ENCODE results near the gene NT5C3A. TPM values are rescaled to one million over a fixed set of nuclear protein-coding genes. Genes with fewer than 3 reads are reported as not detected.
A peak's percentile ranks its signal among the peaks of the same experiment; 100 is the strongest.
"Not testable (repeated sequence)": the region's sequence is repeated elsewhere in the genome, so short reads cannot be mapped to it uniquely, and the experiment has no call there.

The NT5C3A gene
- total RNA-seq, 1 donor from 2014 or later = 30.9 TPM

GRCh38 chr7:32979246-32979645 lies 83.3 kb downstream of the NT5C3A start:
- not testable (repeated sequence) for H3K4me3 Mint-ChIP-seq; H3K27me3 Mint-ChIP-seq; DNase-seq (ENCODE audit: extremely low spot score, unreplicated experiment); H3K9me3 Mint-ChIP-seq; H3K4me1 Mint-ChIP-seq (ENCODE audit: unreplicated experiment)
- H3K36me3 Mint-ChIP-seq = peaks cover 12% of the 10 kb centered on the region
- H3K27ac Mint-ChIP-seq = peak overlapping the region; percentile 65

GRCh38 chr7:32977159-32977558 lies 85.4 kb downstream of the NT5C3A start:
- not testable (repeated sequence) for H3K9me3 Mint-ChIP-seq; H3K27ac Mint-ChIP-seq; H3K27me3 Mint-ChIP-seq; DNase-seq (ENCODE audit: extremely low spot score, unreplicated experiment); H3K4me3 Mint-ChIP-seq; H3K4me1 Mint-ChIP-seq (ENCODE audit: unreplicated experiment)
- peaks cover 12% of the 10 kb centered on the region for H3K36me3 Mint-ChIP-seq

- not testable (repeated sequence) for H3K9me3 Mint-ChIP-seq; H3K36me3 Mint-ChIP-seq; H3K27me3 Mint-ChIP-seq; DNase-seq (ENCODE audit: extremely low spot score, unreplicated experiment)
- H3K4me1 Mint-ChIP-seq (ENCODE audit: unreplicated experiment) = peaks cover 16% of the 10 kb centered on the region
- H3K27ac Mint-ChIP-seq = peak overlapping the region; percentile 62
- H3K4me3 Mint-ChIP-seq = peak overlapping the region; percentile 20
Measured at GRCh38 chr7:32971967-32972366, 90.6 kb downstream of the NT5C3A start.

GRCh38 chr7:32967268-32967582 lies 95.4 kb downstream of the NT5C3A start:
- not testable (repeated sequence) for H3K27ac Mint-ChIP-seq; DNase-seq (ENCODE audit: extremely low spot score, unreplicated experiment); H3K9me3 Mint-ChIP-seq; H3K4me3 Mint-ChIP-seq; H3K27me3 Mint-ChIP-seq; H3K36me3 Mint-ChIP-seq
- peaks cover 25% of the 10 kb centered on the region for H3K4me1 Mint-ChIP-seq (ENCODE audit: unreplicated experiment)

GRCh38 chr7:32966489-32967267 lies 95.9 kb downstream of the NT5C3A start:
- not testable (repeated sequence) for H3K27me3 Mint-ChIP-seq; H3K36me3 Mint-ChIP-seq; H3K9me3 Mint-ChIP-seq; DNase-seq (ENCODE audit: extremely low spot score, unreplicated experiment); H3K4me3 Mint-ChIP-seq
- Mint-ChIP-seq H3K27ac (peak overlapping the region; percentile 31), H3K4me1 (ENCODE audit: unreplicated experiment) (peaks cover 19% of the 10 kb centered on the region)

GRCh38 chr7:32964461-32965159 lies 98.0 kb downstream of the NT5C3A start:
- not testable (repeated sequence) for DNase-seq (ENCODE audit: extremely low spot score, unreplicated experiment); H3K36me3 Mint-ChIP-seq; H3K27ac Mint-ChIP-seq; H3K27me3 Mint-ChIP-seq; H3K9me3 Mint-ChIP-seq
- Mint-ChIP-seq H3K4me3 (peak overlapping the region; percentile 10), H3K4me1 (ENCODE audit: unreplicated experiment) (peaks cover 17% of the 10 kb centered on the region)
- TF ChIP-seq, protein P1, sequence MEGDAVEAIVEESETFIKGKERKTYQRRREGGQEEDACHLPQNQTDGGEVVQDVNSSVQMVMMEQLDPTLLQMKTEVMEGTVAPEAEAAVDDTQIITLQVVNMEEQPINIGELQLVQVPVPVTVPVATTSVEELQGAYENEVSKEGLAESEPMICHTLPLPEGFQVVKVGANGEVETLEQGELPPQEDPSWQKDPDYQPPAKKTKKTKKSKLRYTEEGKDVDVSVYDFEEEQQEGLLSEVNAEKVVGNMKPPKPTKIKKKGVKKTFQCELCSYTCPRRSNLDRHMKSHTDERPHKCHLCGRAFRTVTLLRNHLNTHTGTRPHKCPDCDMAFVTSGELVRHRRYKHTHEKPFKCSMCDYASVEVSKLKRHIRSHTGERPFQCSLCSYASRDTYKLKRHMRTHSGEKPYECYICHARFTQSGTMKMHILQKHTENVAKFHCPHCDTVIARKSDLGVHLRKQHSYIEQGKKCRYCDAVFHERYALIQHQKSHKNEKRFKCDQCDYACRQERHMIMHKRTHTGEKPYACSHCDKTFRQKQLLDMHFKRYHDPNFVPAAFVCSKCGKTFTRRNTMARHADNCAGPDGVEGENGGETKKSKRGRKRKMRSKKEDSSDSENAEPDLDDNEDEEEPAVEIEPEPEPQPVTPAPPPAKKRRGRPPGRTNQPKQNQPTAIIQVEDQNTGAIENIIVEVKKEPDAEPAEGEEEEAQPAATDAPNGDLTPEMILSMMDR (conservative IDR thresholded peaks at IDR 0.05) = peak; percentile 52

Other genes with a start within 250 kb of the NT5C3A start
- gene KBTBD2, start 171.0 kb downstream of the NT5C3A start, total RNA-seq (ENCODE audit: low replicate concordance) = 20.6 and 32.3 TPM in 2 replicates
- 76.0 and 131 TPM in 2 replicates for gene FKBP9, start 105.3 kb downstream of the NT5C3A start, total RNA-seq (ENCODE audit: low replicate concordance)
- gene RP9, start 46.6 kb upstream of the NT5C3A start, total RNA-seq (ENCODE audit: low replicate concordance) = 17.4 and 21.2 TPM in 2 replicates
- 13.0 and 19.7 TPM in 2 replicates for gene BBS9, start 66.8 kb upstream of the NT5C3A start, total RNA-seq (ENCODE audit: low replicate concordance)